Smooth muscle cell (in vitro differentiated cells): ENCODE data around the gene OR6S1. TPM values are rescaled to one million over a fixed set of nuclear protein-coding genes. Genes with fewer than 3 reads are reported as not detected.
"Not testable (repeated sequence)": the region's sequence is repeated elsewhere in the genome, so short reads cannot be mapped to it uniquely, and the experiment has no call there.

Source experiments
- DNase-seq: peaks from one replicate; lab custom pipeline; 2025; ENCODE audit not compliant: unreplicated experiment; lab: John Stamatoyannopoulos, UW
- H2AFZ ChIP-seq: fragments of 200-600 bp; sonication (generic); 2 replicates; pipeline ENCODE4 v1.6.0; 2016; ENCODE audit warnings: antibody characterized with exemption, low read depth, mild to moderate bottlenecking
- H3F3A ChIP-seq: fragments of 200-600 bp; sonication (generic); 2 replicates; pipeline ENCODE4 v1.6.0; 2017; ENCODE audit warnings: antibody characterized with exemption, low read depth
- H3K27ac ChIP-seq: fragments of 200-600 bp; sonication (generic); 2 replicates; pipeline ENCODE4 v1.5.1; 2016; ENCODE audit warnings: low read depth, mild to moderate bottlenecking
- H3K27me3 ChIP-seq: fragments of 200-600 bp; sonication (generic); 2 replicates; pipeline ENCODE4 v1.6.1; 2016; ENCODE audit warnings: low read depth, mild to moderate bottlenecking
- H3K36me3 ChIP-seq: fragments of 200-600 bp; sonication (generic); 2 replicates; pipeline ENCODE4 v1.5.1; 2016; ENCODE audit warnings: low read depth
- H3K4me1 ChIP-seq: fragments of 200-600 bp; sonication (generic); 2 replicates; pipeline ENCODE4 v1.5.1; 2016; ENCODE audit warnings: low read depth
- H3K4me2 ChIP-seq: fragments of 200-600 bp; sonication (generic); 2 replicates; pipeline ENCODE4 v1.6.0; 2016; ENCODE audit warnings: mild to moderate bottlenecking
- H3K4me3 ChIP-seq: fragments of 200-600 bp; sonication (generic); 2 replicates; pipeline ENCODE4 v1.5.1; 2016; ENCODE audit warnings: mild to moderate bottlenecking
- H3K79me2 ChIP-seq: fragments of 200-600 bp; sonication (generic); 2 replicates; pipeline ENCODE4 v1.6.0; 2016; ENCODE audit warnings: low read depth, mild to moderate bottlenecking
- H3K9ac ChIP-seq: fragments of 200-600 bp; sonication (generic); 2 replicates; pipeline ENCODE4 v1.6.0; 2016; ENCODE audit warnings: low read depth
- H3K9me3 ChIP-seq: fragments of 200-600 bp; sonication (generic); replicated peaks from 2 replicates; pipeline ENCODE4 v1.5.1; 2016; ENCODE audit warnings: low read depth
- H4K20me1 ChIP-seq: fragments of 200-600 bp; sonication (generic); 2 replicates; pipeline ENCODE4 v1.6.0; 2016; ENCODE audit warnings: low read depth
- WGBS: methylation state at CpG from one replicate; pipeline ENCODE4 v1.1.7; 2016; ENCODE audit warnings: low lambda C conversion rate; 5-methylcytosine and 5-hydroxymethylcytosine counted together
- polyA plus RNA-seq: library from polyadenylated mRNA; unstranded; fragments of >200 nt; fragmentation: Nextera tagmentation; extraction: Ambion mirVana; gene quantifications from 2 replicates; pipeline ENCODE4 v1.2.1, GENCODE V29; 2016
- total RNA-seq: library from RNA; depleted of rRNA; stranded (reverse); fragments of >200 nt; gene quantifications from 2 replicates; pipeline ENCODE4 v1.2.3, GENCODE V29; 2014
- TF ChIP-seq, protein P1 (sequence below): fragments of 200-600 bp; sonication (generic); IDR thresholded peaks from 2 replicates; pipeline ENCODE4 v1.5.1; 2017; ENCODE audit warnings: borderline replicate concordance, mild to moderate bottlenecking, antibody characterized with exemption; ENCODE audit not compliant: insufficient read depth, poor library complexity, severe bottlenecking

The OR6S1 gene
- total and polyA plus RNA-seq, 2 experiments from 2014 or later, result not detected

DNA sequence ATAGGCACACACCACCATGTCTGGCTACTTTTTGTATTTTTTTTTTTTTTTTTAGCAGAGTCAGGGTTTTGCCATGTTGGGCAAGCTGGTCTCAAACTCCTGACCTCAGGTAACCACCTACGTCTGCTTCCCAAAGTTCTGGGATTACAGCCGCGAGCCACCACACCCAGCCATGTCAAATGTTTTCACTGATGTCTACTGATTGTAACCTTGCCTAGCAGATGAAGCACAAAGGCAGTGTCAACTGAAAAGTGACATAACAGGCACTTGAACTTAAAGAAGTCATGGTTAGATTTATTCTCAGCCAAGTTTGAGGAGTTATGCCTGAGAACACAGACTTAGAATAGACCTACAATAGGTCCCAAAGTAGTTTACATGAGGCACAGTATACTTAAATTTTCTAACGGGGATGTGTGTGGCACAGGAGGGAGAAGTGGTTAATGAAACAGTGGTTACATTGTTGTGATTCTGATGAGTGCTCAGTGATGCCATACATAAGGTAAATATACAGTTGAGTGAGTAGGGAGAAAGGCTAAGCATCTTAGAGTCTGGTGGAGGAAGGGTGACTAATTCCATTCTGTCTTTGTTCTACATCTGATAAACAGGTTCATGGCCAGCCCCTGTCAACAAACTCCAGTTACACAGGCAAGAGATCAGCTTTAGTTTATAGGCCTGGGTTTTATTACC lies 30.2 kb upstream of the OR6S1 start:
- H3K9ac ChIP-seq, result no peak overlapping the region
- no peaks in the 10 kb centered on the region for H3K4me1 ChIP-seq
- no peaks in the 10 kb centered on the region for H3F3A ChIP-seq
- no peak overlapping the region for H2AFZ ChIP-seq
- no peak overlapping the region for H3K4me3 ChIP-seq
- H3K9me3 ChIP-seq, result no peaks in the 10 kb centered on the region
- no peak overlapping the region for H3K4me2 ChIP-seq
- H3K36me3 ChIP-seq, result no peaks in the 10 kb centered on the region
- H3K27ac ChIP-seq, result no peak overlapping the region
- H3K27me3 ChIP-seq, result no peaks in the 10 kb centered on the region
- H3K79me2 ChIP-seq, result no peaks in the 10 kb centered on the region
- DNase-seq, result no peak
- TF ChIP-seq, protein P1, sequence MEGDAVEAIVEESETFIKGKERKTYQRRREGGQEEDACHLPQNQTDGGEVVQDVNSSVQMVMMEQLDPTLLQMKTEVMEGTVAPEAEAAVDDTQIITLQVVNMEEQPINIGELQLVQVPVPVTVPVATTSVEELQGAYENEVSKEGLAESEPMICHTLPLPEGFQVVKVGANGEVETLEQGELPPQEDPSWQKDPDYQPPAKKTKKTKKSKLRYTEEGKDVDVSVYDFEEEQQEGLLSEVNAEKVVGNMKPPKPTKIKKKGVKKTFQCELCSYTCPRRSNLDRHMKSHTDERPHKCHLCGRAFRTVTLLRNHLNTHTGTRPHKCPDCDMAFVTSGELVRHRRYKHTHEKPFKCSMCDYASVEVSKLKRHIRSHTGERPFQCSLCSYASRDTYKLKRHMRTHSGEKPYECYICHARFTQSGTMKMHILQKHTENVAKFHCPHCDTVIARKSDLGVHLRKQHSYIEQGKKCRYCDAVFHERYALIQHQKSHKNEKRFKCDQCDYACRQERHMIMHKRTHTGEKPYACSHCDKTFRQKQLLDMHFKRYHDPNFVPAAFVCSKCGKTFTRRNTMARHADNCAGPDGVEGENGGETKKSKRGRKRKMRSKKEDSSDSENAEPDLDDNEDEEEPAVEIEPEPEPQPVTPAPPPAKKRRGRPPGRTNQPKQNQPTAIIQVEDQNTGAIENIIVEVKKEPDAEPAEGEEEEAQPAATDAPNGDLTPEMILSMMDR, result no peak
- H4K20me1 ChIP-seq, result no peaks in the 10 kb centered on the region
- whole genome bisulfite sequencing, result 71% methylated on average over 4 of the region's 4 CpGs

DNA sequence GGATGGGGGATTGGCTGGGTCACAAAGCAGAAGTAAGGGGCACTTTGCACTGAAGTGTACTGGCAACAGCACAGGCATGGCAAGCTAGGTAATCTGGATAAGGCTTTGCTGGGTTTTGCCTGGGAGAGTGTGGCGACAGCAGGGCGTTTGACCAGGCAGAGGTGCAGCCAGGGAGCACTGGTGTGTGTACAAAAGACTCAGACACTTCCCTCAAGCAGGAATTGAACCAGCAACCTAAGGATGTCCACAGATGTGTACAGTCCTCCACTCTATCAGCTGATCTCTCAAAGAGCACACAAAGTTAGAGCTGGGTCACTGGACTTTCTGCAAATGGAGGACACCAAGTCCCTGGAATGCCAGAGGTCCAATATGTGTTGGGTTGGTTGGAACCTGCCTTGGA lies 27.5 kb upstream of the OR6S1 start:
- H3K4me2 ChIP-seq, result no peak overlapping the region
- WGBS, result 89% methylated on average over 2 of the region's 2 CpGs

DNA sequence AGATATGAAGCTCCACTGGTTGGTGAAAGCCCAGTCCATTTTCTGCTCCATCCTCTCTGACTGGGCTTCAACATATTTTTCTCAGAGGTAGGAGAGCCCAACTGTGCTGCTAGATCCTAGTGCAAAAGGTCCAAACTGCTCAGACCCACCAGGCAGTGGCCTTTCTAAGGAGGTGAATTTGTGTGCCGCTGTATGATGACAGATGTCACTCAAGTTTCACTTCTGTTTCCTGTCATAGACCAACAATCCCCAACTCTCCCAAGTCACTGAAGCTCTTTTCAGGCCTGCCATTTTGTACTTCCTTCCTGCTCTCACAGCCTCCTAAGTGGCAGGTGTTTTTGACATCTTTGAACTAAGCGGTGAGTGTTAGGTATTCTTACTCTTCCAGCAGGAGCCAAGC lies 26.5 kb upstream of the OR6S1 start:
- H3K79me2 ChIP-seq, result no peaks in the 10 kb centered on the region
- H3K27me3 ChIP-seq, result peaks cover 18% of the 10 kb centered on the region
- no peaks in the 10 kb centered on the region for H4K20me1 ChIP-seq
- H3K4me1 ChIP-seq, result no peaks in the 10 kb centered on the region
- no peak for DNase-seq
- no peaks in the 10 kb centered on the region for H3K9me3 ChIP-seq
- H2AFZ ChIP-seq, result no peak overlapping the region
- no peak overlapping the region for H3K4me3 ChIP-seq
- WGBS, result 95% methylated on average over 2 of the region's 2 CpGs
- H3K36me3 ChIP-seq, result no peaks in the 10 kb centered on the region
- TF ChIP-seq, protein P1, result no peak
- H3F3A ChIP-seq, result no peaks in the 10 kb centered on the region
- no peak overlapping the region for H3K27ac ChIP-seq
- no peak overlapping the region for H3K9ac ChIP-seq
- H3K4me2 ChIP-seq, result no peak overlapping the region

More for the DNA sequence above, 27.5 kb upstream of the OR6S1 start:
- no peaks in the 10 kb centered on the region for H3K36me3 ChIP-seq
- H3K79me2 ChIP-seq, result no peaks in the 10 kb centered on the region
- H2AFZ ChIP-seq, result no peak overlapping the region
- H3K4me1 ChIP-seq, result no peaks in the 10 kb centered on the region
- H4K20me1 ChIP-seq, result no peaks in the 10 kb centered on the region
- peaks cover 8% of the 10 kb centered on the region for H3K27me3 ChIP-seq
- DNase-seq, result no peak
- TF ChIP-seq, protein P1, result no peak
- H3K9ac ChIP-seq, result no peak overlapping the region
- H3K27ac ChIP-seq, result no peak overlapping the region
- no peak overlapping the region for H3K4me3 ChIP-seq
- no peaks in the 10 kb centered on the region for H3K9me3 ChIP-seq
- no peaks in the 10 kb centered on the region for H3F3A ChIP-seq

DNA sequence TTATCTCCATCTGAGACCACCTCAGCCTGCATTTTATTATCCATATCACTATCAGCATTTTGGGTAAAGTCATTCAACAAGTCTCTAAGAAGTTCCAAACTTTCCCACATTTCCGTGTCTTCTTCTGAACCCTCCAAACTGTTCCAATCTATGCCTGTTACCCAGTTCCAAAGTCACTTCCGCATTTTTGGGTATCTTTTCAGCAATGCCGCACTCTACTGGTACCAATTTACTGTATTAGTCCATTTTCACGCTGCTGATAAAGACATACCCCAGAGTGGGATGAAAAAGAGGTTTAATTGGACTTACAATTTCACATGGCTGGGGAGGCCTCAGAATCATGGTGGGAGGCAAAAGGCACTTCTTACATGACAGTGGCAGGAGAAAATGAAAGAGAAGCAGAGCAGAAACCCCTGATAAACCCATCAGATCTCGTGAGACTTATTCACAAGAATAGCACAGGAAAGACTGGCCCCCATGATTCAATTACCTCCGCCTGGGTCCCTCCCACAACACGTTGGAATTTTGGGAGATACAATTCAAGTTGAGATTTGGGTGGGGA lies 25.0 kb upstream of the OR6S1 start:
- H3F3A ChIP-seq, H2AFZ ChIP-seq, H4K20me1 ChIP-seq, DNase-seq, H3K36me3 ChIP-seq, H3K4me1 ChIP-seq, H3K79me2 ChIP-seq, H3K9ac ChIP-seq, H3K9me3 ChIP-seq, H3K4me2 ChIP-seq, H3K4me3 ChIP-seq, H3K27ac ChIP-seq: not testable (repeated sequence)
- 85% methylated on average over 7 of the region's 7 CpGs for WGBS
- H3K27me3 ChIP-seq, result peaks cover 32% of the 10 kb centered on the region
